Stimulated activated naive CD4-positive, alpha-beta T cell (primary cell): ENCODE measurements around the gene STOM.
"Not testable (repeated sequence)": the region's sequence is repeated elsewhere in the genome, so short reads cannot be mapped to it uniquely, and the experiment has no call there.

Source experiments
- DNase-seq, 6 experiments: peaks; one replicate each; lab custom pipeline; 2025; lab: John Stamatoyannopoulos, UW

The STOM gene

GRCh38 chr9:121369595-121370265, at the start of gene STOM:
Gene STOM, minus strand, starts transcription at chr9:121370250. Its CDS starts 63 bp downstream, at chr9:121370187.
- DNase-seq: peak in 5 of 6 experiments; percentile 51 to 82 (median 59)

- no peak for DNase-seq
Observed at GRCh38 chr9:121411993-121412392, 41.9 kb upstream of the STOM start.

GRCh38 chr9:121405899-121406298, 35.8 kb upstream of the STOM start:
- no peak for DNase-seq

GRCh38 chr9:121404906-121405305, 34.9 kb upstream of the STOM start:
- DNase-seq: no peak

- DNase-seq: peak in 3 of 6 experiments; percentile 28 to 62 (median 60)
Observed at GRCh38 chr9:121399883-121400607, 30.0 kb upstream of the STOM start.

GRCh38 chr9:121399126-121399882, 29.3 kb upstream of the STOM start:
- DNase-seq: no peak

- no peak for DNase-seq
Observed at GRCh38 chr9:121398374-121398773, 28.3 kb upstream of the STOM start.

- not testable (repeated sequence) for DNase-seq
Observed at GRCh38 chr9:121397277-121397676, 27.2 kb upstream of the STOM start.

- no peak for DNase-seq
Observed at GRCh38 chr9:121395558-121395957, 25.5 kb upstream of the STOM start.

- no peak for DNase-seq
Observed at GRCh38 chr9:121394292-121394691, 24.2 kb upstream of the STOM start.

GRCh38 chr9:121393318-121393717, 23.3 kb upstream of the STOM start:
- DNase-seq: no peak

- DNase-seq: peak in 4 of 6 experiments; percentile 13 to 92 (median 80)
Observed at GRCh38 chr9:121390372-121390771, 20.3 kb upstream of the STOM start.

- DNase-seq: no peak
Observed at GRCh38 chr9:121388140-121388905, 18.3 kb upstream of the STOM start.

GRCh38 chr9:121386442-121387175, 16.6 kb upstream of the STOM start:
- no peak for DNase-seq

- DNase-seq: no peak
Observed at GRCh38 chr9:121383715-121384114, 13.7 kb upstream of the STOM start.

- DNase-seq: no peak
Observed at GRCh38 chr9:121380846-121381245, 10.8 kb upstream of the STOM start.

- DNase-seq: peak in 1 of 6 experiments; percentile 4
Observed at GRCh38 chr9:121376214-121376830, 6.3 kb upstream of the STOM start.

- DNase-seq: no peak
Observed at GRCh38 chr9:121373011-121373729, 3.1 kb upstream of the STOM start.

- no peak for DNase-seq
Observed at GRCh38 chr9:121372239-121373010, 2.4 kb upstream of the STOM start.
